Measurements from ENCODE around the gene GNA14. TPM values are rescaled to one million over a fixed set of nuclear protein-coding genes. Genes with fewer than 3 reads are reported as not detected.

GNA14 gene
- total RNA-seq, 1 experiment from 2014 or later: 0.37 TPM

DNA sequence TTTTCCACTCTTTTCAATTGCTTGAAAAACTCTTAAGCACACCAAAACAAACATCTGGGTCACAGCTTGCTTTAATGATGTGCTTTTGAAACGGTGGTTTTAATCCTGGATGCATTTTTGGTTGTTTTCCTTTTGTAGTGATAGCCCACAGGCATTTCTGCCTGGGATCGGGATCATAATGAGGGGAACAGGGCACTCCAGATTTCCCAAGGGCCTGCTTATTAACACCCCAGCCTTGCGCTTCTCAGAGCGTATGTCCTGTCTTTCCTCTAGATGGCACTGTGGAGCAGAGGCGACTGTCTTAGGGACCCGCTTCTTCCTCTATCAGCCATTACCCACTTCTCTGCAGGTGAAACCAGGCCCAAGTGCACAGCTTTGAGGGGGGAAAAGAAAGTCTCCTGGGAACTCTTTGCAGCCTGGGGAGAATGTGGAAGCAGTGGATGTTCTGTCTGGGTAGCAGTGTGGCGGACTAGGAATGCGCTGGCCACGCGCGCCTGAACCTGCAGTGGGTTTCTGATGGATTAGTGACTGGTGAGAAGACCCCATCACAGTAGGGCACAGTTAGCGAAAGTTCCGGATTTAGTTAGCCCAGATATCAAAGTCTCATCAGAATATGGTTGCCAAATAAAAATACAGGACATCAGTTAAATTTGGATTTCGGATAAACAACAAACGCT is 190.1 kb downstream of the GNA14 start:
- no peak overlapping the region for H3T11ph ChIP-seq (ENCODE audit: low read length)
- no peak overlapping the region for H2BK120ac ChIP-seq (ENCODE audit: low read depth, low read length, poor library complexity, severe bottlenecking)
- no peak overlapping the region for H2AFZ ChIP-seq (ENCODE audit: low read length)
- H3K9me3 ChIP-seq (ENCODE audit: control insufficient read depth, low read depth, low read length): no peaks in the 10 kb centered on the region
- H3K14ac ChIP-seq (ENCODE audit: insufficient read depth, low read length): no peak overlapping the region
- H3K4me3 Mint-ChIP-seq: no peak overlapping the region
- H4K8ac ChIP-seq (replicated peaks; ENCODE audit: insufficient read length, low read depth, low read length): no peak overlapping the region
- H3K27ac Mint-ChIP-seq: no peak overlapping the region
- no peaks in the 10 kb centered on the region for H3K79me1 ChIP-seq (ENCODE audit: insufficient read depth, low read depth, low read length, poor library complexity, severe bottlenecking)
- no peak overlapping the region for H3K9ac ChIP-seq (ENCODE audit: extremely low read depth, insufficient read length, low read length)
- no peak overlapping the region for H3K4ac ChIP-seq (ENCODE audit: low read depth, low read length)
- H2BK15ac ChIP-seq (ENCODE audit: low read depth, low read length): no peak overlapping the region
- no peak overlapping the region for H3K18ac ChIP-seq (ENCODE audit: insufficient read length, low read depth, low read length)
- no peaks in the 10 kb centered on the region for H3K79me2 ChIP-seq (ENCODE audit: insufficient read depth, low read length)
- H2BK20ac ChIP-seq (ENCODE audit: low read depth, low read length, poor library complexity, severe bottlenecking): no peak overlapping the region
- H3K36me3 Mint-ChIP-seq (ENCODE audit: insufficient read depth in 1 of 3, low read depth in 3 of 3): no peaks in the 10 kb centered on the region; a peak in 1 of 7 replicates
- no peak overlapping the region for H3K4me2 ChIP-seq (ENCODE audit: insufficient read depth, insufficient read length, low read length)
- H2BK5ac ChIP-seq (ENCODE audit: insufficient read length, low read length): no peak overlapping the region
- TF ChIP-seq, protein P1, sequence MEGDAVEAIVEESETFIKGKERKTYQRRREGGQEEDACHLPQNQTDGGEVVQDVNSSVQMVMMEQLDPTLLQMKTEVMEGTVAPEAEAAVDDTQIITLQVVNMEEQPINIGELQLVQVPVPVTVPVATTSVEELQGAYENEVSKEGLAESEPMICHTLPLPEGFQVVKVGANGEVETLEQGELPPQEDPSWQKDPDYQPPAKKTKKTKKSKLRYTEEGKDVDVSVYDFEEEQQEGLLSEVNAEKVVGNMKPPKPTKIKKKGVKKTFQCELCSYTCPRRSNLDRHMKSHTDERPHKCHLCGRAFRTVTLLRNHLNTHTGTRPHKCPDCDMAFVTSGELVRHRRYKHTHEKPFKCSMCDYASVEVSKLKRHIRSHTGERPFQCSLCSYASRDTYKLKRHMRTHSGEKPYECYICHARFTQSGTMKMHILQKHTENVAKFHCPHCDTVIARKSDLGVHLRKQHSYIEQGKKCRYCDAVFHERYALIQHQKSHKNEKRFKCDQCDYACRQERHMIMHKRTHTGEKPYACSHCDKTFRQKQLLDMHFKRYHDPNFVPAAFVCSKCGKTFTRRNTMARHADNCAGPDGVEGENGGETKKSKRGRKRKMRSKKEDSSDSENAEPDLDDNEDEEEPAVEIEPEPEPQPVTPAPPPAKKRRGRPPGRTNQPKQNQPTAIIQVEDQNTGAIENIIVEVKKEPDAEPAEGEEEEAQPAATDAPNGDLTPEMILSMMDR (conservative IDR thresholded peaks at IDR 0.05): peak; percentile 90
- no peaks in the 10 kb centered on the region for H3K4me1 ChIP-seq (ENCODE audit: insufficient read depth, low read length)
- no peaks in the 10 kb centered on the region; the same call in 1 of the 2 replicates for H3K27me3 Mint-ChIP-seq (ENCODE audit: low read depth)
- no peaks in the 10 kb centered on the region for H3K23me2 ChIP-seq (ENCODE audit: insufficient read length, low read depth, low read length, poor library complexity, severe bottlenecking)
- H3K23ac ChIP-seq (ENCODE audit: insufficient read length, low read depth, low read length): no peak overlapping the region
- H2BK12ac ChIP-seq (ENCODE audit: insufficient read length, low read depth, low read length): no peak overlapping the region
- no peaks in the 10 kb centered on the region for H4K20me1 ChIP-seq (ENCODE audit: control insufficient read depth, insufficient read depth, insufficient read length)
- no peaks in the 10 kb centered on the region for H3K27me3 ChIP-seq (ENCODE audit: insufficient read depth, low read length)
- no peak overlapping the region for H4K5ac ChIP-seq (ENCODE audit: insufficient read length, low read depth, low read length)
- DNase-seq: peak; percentile 80
- H3K9me3 Mint-ChIP-seq: no peaks in the 10 kb centered on the region
- H2AK5ac ChIP-seq (ENCODE audit: insufficient read length, low read length): no peak overlapping the region
- H3K4me1 Mint-ChIP-seq: peaks cover 26 to 42% of the 10 kb centered on the region in 2 experiments
- no peak overlapping the region for H3K27ac ChIP-seq (ENCODE audit: insufficient read length, low read depth, low read length)
- H4K91ac ChIP-seq (ENCODE audit: insufficient read length, low read depth, low read length): no peak overlapping the region
- no CpG with 5 or more reads among the region's 15 CpGs for WGBS (ENCODE audit: extremely low coverage, insufficient read length, low lambda C conversion rate)
- H3K56ac ChIP-seq (ENCODE audit: insufficient read length, low read depth, low read length): no peak overlapping the region
